UCSD-AML1 (cell line): ENCODE measurements around the gene TLX1.

Source experiments
- DNase-seq: peaks from one replicate; lab custom pipeline; 2025; ENCODE audit not compliant: unreplicated experiment; lab: John Stamatoyannopoulos, UW

TLX1 gene

DNA sequence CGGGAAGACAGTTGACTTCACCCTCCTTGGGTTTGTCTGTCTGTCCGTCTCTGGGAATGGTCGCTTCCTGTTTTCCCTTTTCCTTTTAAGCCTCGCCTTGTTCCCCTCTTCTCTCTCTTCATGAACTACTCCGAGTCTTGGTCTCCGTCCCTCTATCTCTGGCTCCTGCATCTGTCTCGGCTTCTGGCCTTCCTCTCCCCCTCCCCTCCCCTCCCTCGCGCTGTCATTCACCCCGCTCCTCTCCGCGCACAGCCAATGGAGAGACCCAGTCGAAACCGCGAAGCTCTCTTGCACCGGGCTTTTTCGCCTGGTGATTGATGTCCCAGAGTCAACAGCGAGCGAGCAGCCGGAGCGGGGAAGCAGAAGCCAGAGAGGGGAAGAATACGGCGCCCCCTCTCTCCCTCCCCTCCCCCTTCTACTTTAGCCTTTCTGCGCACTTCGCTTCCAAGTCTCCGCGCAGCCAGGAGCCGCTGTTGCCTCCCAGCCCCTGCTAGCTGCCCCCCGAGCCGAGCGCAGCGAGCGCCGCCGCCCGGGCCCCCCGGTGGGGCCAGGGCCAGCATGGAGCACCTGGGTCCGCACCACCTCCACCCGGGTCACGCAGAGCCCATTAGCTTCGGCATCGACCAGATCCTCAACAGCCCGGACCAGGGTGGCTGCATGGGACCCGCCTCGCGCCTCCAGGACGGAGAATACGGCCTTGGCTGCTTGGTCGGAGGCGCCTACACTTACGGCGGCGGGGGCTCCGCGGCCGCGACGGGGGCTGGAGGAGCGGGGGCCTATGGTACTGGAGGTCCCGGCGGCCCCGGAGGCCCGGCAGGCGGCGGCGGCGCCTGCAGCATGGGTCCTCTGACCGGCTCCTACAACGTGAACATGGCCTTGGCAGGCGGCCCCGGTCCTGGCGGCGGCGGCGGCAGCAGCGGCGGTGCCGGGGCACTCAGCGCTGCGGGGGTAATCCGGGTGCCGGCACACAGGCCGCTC is at the start of gene TLX1:
TLX1 (plus strand) TSS at position 317 of the 978 bp plus-strand sequence; CDS start at position 559, 242 bp downstream.
- peak; percentile 26 for DNase-seq

DNA sequence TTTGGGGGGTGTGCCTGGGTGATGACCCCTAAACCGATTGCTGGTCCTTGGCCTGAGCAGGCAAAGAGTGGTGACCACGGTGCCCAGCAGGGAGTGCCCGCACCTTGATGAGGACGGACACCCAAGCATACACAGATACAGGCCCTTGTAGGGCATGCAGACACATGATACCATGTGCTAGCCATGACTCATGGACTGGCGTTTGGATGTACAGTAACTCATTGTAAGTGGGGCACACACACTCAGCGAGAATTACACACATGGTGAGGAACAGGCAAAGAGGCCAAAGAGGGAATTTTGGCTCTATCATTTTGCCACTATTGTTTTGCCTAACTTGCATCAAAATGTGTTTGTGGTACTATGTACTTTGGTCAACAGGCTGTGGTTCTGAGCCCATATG is 45.3 kb upstream of the TLX1 start:
- DNase-seq = no peak

DNA sequence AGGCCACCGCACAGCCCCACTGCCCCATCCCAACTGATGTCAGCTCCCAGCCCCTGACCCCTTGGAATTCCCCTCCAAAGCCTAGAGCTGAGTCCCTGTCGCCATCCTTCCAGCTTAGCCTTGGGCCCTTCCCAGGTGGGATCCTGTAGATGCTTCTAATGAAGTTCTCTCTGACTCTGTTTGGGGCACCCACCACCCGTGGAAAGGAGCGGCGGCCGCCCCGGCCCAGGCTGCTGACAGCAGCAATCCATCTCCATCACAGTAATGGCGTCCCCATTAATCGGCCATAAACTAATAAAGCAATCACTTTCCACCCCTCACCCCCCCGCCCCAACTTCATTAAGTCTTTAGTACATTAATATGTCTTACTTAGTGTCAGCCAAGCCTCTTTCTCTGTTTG is 43.7 kb upstream of the TLX1 start:
- DNase-seq = no peak

DNA sequence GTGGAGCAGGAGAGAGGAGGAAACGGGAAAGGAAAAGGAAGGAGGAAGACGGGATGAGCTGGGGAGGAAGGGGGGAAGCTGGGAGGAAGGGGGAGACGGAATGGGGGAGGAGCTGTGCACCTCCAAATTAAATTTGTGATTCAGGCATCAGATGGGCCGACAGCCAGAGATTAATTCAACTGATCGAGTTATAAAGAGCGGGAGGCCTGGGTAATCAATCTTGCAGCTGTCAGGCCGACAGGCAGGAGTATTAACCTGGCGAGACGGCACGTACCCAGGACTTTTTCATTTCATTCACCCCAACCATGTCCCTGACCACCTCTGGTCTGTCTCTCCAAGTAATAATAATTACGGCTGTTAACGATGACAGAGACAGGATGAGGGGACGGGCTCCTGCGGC is 43.1 kb upstream of the TLX1 start:
- DNase-seq = no peak

DNA sequence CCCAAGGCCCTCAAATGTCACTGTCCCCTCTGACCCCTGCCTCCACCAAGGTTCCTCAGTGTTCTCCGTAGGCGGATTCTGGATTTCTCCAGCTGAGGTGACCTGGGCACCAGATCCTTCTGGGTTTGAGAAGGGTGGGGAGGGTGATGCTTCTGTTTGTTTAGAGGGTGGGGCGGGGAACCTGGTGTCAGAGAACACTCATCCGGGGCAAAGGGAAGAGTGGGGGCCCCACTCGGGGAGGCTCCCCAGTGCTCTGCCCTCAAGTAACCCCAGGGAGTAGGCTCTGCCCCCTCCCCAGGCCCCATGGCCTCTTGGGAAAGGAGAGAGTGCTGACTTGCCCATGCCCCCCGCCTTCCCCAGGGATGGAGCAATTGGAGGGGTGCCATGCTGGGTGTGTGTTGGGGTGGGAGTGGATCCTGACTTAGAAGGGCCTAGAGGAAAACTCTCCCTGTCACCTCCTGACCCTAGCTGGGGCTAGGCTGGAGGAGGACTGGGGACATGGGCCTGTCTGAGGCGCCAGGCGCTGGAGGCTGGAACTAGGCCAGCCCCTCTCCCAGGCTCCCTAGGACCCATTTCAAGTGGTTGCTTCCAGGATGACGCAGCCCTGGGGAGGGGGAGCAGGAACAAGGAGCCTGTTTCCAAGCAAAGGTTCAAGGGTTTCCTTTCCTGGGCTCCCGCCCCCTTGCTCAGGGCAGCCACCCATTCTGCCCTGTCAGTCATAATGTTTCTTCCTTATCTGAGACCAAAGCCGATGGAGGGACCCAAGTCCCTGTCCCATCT is 41.4 kb upstream of the TLX1 start:
- no peak for DNase-seq

DNA sequence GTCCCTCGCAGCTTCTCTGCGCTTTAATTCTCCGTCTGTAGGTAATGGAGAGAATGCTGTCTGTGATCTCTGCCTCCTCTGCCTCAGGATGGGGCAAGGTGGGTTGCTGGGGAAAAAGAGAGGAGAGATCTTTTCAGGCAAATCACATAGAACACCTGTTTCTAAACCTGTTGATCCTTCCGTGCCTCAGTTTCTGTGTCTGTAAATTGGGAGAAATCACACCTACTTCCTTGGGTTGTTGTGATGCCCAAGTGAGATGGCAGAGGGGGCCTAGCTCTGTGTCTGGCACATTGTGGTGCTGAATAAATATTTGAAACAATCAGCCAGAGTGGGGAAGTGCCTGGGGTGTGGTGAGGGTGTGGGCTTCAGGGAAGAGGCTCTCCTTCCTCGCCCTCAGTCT is 40.5 kb upstream of the TLX1 start:
- no peak for DNase-seq

DNA sequence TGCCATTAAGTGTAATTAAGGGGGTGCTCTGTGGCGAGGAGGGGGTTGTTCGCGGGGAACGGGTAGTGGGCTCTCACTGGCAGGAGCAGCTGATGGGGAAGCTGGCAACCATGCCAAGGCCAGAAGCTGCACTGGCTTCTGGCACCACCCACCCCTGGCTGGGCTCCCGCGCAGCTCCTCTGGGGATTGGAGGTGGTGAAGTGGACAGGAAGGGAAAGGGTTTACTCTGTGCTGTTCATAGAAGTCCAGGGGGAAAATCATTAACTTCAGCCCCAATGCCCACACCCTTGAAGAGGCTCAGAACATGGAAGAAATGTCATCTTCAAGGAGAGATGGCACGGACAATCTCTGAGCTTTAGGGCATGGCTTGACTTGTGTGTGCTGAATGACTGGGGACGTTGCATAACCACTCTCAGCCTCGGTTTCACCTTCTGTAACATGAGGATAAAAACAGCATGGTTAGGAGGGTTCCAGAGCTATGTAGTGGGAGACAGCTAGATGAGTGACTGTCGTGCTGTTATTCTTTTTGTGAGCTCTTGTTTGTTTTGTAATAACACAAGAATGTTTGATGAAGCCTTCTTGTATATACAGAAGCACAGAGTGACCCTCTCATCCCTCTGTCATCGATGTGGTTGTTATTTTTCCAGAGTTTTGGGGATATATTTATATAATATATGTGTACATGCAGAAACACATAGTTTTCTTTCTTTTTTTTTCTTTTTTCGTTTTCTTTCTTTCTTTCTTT is 39.4 kb upstream of the TLX1 start:
- DNase-seq = no peak

DNA sequence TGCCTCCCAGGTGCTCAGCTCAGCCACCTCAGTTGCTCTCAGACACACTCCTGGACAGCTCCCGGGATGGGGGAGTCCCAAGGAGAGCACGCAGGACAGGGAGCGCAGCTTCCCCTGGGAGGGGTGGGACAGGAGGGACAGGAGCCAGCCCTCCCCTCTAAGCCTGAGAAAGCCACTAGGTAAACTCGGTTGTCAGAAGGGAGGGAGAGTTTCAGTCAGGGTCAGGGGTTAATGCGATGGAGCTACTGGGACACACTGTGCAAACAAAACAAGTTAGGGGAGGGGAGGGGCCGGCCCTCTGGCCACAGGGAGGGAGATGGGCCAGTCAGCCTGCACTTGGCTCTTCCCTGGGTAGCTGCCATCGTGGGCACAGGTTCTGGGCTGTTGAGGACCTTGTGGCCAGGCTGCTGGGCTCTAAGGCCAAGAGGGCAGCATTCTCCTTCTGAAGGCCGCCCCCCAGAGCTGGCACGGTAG is 38.2 kb upstream of the TLX1 start:
- DNase-seq = no peak

DNA sequence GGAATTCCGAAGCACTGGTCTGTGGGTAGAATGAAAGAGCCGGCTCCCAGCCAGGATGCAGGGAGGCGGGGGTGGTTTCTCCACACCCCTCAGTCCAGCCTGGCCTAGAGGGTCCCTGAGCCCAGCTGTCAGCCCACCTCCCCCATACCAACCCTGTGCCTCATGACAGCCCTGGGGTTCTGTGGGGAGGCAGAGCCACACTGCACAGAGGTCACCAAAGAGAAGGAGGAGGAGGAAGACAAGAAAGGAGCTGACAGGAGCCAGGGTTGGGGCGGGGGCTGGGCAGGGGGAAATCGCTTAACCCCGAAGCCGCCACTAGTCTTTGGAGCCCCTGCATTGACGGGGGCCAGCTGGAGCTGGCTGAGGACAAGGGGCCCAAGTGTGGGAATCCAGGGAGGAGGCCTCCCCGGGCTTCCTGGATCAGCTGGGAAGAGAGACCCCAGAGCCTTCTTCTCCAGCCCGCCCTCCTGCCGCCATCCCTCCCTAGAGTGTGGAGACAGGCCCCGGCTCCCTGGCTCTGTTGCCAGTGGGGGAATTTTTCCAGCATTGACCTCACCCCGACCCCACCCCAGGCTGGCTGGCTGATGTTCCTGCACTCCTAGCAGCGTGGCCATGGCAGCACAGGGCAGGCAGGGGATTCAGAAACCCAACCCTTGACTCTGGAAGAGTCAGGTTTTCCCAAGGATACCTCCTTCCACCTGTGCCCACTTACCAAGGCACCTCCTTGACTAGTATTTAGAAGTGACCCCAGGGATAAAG is 36.8 kb upstream of the TLX1 start:
- no peak for DNase-seq

DNA sequence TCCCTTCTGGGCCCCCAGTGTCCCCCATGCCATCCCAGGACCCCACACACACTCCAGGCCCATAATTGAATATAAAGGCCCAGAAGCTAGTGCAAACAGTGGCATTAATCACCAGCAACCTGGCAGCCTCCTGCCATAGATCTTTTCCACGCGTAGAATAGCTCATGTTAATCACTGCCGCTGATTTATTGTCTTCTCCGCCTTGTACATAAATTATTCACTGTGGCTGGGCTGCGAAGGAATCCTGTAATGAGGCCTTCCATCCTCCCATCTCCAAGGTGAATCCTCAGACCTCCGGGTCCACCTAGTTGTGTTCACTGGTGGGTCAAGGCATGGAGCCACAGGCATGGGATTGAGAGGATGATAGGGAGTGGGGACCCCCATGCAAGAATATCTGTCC is 36.1 kb upstream of the TLX1 start:
- DNase-seq = no peak

DNA sequence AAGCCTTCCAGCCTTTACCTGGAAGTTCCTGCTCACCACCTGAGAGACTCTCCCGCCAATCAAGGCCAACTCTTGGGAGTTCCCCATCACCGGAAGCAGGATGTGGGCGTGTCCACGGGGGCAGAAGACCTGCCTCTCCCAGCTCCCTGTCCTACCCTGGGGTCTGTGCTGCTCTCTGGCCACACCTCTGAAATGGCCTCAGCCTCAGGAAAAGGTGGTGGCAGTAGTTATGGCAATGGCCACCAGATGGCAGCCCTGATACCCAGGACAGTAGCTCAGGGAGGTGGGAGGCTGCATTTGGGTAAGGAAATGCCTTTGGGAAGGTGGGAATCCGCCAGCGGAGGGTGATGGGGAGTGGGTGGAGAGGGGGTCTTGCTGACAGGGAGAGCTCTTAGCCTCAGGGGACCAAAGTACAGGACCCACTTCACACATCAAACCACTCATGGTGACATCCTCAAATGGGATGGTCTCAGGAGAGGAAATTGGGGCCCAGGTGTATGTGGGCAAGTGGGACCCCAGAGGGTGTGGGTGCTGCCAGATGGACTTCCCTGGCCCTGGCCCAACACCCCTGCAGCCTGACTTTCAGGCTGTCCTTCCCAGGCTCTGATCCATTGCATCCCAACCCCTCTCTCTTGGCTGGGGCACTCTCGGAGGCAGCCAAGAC is 35.4 kb upstream of the TLX1 start:
- DNase-seq = peak; percentile 73

DNA sequence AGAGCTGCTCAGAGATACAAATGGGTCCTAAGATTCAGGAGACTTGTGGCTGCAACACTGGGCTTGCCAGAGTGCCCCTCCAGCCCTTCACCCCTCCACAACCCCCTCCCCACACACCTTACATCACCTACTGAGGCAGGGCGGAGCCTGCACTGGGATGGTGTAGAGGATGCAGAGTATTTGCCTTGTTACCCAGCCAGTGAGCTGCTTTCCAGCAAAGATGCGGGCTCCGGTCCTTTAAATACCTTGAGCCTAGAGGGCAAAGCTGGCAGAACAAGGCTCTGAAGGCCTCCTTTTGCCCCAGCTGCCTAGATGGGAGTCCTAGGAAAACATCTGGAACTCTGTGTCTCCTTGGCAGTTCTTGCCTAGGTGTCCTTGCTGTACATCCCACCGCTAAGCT is 34.7 kb upstream of the TLX1 start:
- no peak for DNase-seq

DNA sequence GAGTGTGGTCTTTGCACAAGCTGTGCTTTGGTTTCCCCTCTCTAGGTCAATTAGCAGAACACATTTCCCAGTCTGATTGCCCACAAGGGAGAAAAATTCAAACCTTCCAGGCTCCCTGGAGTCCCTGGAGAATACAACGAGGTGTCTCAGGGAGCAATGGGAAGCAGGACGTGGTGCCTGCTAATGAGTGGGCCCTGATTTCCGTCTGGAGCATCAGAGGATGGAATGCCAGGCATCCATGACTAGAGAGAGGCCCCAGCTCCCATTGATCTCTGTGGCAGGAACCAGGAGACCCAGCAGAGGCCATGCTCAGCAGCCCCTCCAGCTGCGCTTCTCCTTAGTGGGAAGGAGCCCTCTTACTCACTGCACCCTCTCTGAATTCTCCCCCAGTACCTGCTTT is 33.2 kb upstream of the TLX1 start:
- DNase-seq = no peak

DNA sequence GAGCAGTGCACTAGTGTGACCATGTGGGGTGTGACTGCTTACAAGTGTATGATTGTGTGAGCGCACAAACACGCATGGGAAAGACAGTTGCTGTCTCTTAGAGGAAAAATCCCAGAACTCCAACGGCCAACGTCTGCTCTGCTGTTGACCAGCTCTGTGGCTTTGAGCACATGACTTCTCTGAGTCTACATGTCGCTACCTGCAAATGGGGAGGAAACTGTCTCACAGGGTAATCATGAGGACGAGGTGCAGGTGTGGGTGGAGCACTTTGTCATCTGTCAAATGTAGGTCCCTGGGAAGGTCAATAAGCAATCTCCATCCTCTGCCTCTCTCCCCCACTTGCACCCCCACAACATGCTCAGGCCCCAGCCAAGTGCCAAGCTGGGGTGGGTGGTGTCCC is 31.2 kb upstream of the TLX1 start:
- DNase-seq = no peak

DNA sequence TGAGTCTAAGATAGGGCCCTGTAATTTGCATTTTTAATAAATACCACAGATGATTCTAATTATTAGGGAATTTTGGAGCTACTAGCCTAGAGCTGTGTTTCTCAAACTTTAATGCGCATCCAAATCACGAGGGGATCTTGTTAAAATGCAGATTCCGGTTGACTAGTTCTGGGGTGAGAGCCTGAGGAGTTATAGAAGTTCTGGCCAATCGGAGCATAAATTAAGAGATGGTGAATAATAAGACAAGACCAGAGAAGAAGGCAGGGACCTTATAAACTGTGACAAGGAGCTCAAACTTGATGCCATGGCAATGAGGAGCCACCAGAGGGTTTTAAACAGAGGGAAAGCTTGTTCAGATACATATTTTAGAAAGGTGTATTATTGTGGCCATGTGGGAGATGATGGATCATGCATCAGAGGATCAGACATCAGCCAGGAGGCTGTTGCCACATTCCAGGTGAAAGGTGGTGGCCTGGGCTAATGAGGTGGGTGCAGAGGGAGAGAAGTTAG is 29.7 kb upstream of the TLX1 start:
- no peak for DNase-seq

DNA sequence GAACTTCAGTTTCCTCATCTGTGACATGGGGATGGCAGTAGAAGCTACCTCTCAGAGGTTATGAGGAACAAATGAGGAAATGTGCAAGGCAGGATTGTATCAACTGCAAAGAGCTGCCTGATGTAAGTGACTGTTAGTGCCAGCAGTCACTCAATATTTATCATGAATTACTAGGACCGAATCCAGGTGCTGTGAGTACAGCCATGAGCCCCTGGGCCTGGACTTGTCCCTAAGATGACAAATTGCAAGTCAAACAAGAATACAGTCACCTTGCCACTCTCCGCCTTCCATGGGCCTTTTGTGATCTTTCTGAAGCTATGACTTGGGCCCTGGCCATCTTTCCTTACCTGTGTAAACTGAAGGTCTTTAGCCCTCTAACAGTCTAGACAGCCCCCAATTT is 27.7 kb upstream of the TLX1 start:
- no peak for DNase-seq

DNA sequence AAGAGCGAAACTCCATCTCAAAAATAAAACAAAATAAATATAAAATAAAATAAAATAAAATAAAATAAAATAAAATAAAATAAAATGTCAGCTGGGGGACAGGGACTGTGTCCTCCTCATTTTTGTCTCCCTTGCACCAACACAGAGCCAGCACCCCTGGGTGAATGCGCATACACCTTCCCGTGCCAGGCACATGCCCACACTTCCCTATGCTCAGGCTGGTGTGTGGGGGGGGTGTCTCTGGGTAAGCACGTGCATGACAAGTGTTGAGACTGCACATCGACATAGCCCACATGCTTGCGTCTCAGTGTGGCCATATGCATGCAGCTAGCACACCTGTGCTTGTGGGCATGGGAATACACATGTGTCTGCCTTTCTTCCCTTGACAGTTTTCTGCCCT is 24.7 kb upstream of the TLX1 start:
- no peak for DNase-seq

DNA sequence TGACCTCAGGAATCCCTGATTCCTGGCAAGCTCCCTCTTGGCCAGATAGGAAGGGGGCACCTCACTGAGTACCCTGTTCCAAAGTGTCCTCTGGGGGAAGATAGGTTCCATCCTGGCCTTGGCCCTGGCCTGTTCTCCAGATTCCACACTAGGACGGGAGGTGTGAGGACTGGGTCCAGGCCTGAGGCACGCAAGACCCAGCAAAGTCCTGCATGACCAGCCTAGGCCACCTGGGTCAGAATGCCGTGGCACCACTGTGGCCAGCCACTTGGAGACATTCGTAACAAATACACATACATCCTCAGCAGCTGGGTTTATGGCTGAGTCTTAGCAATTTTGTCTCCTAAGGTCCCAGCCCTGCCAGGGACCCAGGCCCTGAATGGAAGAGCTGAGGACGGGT is 23.3 kb upstream of the TLX1 start:
- no peak for DNase-seq

DNA sequence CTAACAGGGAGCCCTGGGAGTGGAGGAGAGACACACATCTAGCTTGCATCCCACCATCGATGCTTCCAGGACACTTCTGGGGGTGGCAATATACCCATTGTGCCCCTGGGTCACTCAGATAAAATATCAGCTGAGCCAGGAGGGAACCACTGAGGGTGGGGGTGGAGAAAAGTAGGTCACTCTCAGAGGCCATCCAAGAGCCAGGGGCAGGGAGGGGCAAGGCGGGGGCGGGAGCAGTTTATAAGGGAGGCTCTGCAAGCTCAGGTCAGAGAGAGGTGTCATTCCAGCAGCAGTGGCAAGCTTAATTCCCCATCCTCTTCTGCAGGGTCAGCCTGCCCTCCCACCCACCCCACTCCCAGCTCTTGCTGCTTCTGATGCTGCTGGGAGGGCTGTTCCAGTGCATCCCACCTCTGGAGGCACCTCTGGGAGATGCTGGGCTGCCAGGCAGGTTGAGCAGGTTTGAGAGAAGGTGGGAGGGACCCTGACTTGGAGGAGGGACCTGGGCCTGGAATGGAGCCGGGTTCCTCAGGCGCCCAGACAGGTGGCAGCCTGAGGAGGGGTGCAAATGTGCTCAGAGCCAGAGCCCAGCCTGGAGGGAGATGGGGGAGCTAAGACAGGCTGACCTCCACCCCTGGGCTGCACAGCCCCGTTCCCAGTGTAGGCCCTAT is 20.1 kb upstream of the TLX1 start:
- DNase-seq = no peak
